ENCODE data around the gene ATOH8.

DNA sequence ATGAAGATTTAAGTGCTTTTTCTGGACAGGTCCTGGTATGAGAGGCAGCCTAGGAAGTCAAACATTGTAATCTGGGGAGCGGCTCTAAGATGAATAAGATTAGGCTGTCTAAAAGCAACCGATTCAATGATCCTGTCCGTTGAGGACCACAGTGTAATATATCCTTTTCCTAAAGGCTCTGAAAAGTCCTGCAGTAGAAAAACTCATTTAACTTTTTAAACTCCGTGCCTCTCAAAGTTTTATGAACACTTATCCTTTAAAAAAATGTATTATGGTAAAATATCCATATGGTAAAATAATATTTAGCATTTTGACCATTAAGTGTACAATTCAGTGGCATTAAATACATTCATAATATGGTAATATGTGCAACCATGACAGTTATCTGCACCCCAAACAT lies 39.8 kb downstream of the ATOH8 start:
- TF ChIP-seq, protein P1, sequence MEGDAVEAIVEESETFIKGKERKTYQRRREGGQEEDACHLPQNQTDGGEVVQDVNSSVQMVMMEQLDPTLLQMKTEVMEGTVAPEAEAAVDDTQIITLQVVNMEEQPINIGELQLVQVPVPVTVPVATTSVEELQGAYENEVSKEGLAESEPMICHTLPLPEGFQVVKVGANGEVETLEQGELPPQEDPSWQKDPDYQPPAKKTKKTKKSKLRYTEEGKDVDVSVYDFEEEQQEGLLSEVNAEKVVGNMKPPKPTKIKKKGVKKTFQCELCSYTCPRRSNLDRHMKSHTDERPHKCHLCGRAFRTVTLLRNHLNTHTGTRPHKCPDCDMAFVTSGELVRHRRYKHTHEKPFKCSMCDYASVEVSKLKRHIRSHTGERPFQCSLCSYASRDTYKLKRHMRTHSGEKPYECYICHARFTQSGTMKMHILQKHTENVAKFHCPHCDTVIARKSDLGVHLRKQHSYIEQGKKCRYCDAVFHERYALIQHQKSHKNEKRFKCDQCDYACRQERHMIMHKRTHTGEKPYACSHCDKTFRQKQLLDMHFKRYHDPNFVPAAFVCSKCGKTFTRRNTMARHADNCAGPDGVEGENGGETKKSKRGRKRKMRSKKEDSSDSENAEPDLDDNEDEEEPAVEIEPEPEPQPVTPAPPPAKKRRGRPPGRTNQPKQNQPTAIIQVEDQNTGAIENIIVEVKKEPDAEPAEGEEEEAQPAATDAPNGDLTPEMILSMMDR (IDR thresholded peaks at IDR 0.05) = no peak
- TF ChIP-seq POLR2A (IDR thresholded peaks at IDR 0.05) = no peak

Data from esophagus squamous epithelium (tissue), 4 donors.